Left renal cortex interstitium (tissue), 4 donors: ENCODE data around the gene COG3. TPM values are rescaled to one million over a fixed set of nuclear protein-coding genes. Genes with fewer than 3 reads are reported as not detected.
A peak's percentile ranks its signal among the peaks of the same experiment; 100 is the strongest.
"Not testable (repeated sequence)": the region's sequence is repeated elsewhere in the genome, so short reads cannot be mapped to it uniquely, and the experiment has no call there.

ENCODE experiments used
- DNase-seq, 4 donors: peaks; one replicate each; pipeline ENCODE4 v3.0.0-alpha.2; 2013; ENCODE audit warnings: low read depth in 4 of 4, low spot score in 2 of 4, missing footprints in 1 of 4
- polyA plus RNA-seq, 4 donors: library from polyadenylated mRNA; unstranded; fragments of 120-200 nt; gene quantifications; one replicate each; pipeline ENCODE4 v1.2.1, GENCODE V29; 2013; ENCODE audit not compliant: insufficient read length in 4 of 4

COG3 gene, protein sequence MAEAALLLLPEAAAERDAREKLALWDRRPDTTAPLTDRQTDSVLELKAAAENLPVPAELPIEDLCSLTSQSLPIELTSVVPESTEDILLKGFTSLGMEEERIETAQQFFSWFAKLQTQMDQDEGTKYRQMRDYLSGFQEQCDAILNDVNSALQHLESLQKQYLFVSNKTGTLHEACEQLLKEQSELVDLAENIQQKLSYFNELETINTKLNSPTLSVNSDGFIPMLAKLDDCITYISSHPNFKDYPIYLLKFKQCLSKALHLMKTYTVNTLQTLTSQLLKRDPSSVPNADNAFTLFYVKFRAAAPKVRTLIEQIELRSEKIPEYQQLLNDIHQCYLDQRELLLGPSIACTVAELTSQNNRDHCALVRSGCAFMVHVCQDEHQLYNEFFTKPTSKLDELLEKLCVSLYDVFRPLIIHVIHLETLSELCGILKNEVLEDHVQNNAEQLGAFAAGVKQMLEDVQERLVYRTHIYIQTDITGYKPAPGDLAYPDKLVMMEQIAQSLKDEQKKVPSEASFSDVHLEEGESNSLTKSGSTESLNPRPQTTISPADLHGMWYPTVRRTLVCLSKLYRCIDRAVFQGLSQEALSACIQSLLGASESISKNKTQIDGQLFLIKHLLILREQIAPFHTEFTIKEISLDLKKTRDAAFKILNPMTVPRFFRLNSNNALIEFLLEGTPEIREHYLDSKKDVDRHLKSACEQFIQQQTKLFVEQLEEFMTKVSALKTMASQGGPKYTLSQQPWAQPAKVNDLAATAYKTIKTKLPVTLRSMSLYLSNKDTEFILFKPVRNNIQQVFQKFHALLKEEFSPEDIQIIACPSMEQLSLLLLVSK
- polyA plus RNA-seq, result 10 to 100 TPM; 27.9 to 35.8 (median 33.3) TPM

DNA sequence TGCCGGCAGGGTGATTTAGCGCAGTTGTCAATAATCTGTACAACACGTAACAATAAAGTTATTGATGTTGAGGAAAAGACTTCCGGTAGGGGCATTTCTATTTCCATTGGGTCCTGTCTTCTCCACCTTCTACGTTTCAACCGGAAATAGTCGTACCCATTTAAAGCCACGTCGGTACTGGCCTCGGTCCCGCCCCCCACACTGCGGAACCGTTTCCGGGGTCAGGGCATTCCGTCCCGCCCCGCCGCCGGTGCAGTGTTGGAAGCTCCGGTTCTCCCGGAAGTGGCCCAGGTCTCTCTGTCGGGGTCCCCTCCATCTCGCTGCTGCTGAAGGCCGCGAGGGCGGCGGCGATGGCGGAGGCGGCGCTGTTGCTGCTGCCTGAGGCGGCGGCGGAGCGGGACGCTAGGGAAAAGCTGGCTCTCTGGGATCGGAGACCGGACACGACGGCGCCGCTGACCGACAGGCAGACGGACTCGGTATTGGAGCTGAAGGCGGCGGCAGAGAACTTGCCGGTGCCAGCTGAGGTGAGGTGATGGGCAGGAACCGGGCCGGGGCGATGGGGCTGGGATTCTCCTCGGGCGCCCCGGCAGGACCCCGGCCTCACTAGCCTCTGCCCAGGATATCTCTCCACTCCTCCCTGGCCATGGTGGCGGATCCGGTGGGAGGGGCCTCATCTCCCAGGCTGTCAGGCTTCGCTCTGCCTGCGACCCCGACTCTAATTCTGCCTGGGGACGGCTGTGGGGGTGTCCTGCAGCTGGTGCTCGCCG, at the start of gene COG3:
Gene COG3 (plus strand): TSS at position 253 of the 767 bp plus-strand sequence. CDS start 98 bp downstream, at position 351.
- DNase-seq, result peak; percentile 76 to 92 (median 84)

DNA sequence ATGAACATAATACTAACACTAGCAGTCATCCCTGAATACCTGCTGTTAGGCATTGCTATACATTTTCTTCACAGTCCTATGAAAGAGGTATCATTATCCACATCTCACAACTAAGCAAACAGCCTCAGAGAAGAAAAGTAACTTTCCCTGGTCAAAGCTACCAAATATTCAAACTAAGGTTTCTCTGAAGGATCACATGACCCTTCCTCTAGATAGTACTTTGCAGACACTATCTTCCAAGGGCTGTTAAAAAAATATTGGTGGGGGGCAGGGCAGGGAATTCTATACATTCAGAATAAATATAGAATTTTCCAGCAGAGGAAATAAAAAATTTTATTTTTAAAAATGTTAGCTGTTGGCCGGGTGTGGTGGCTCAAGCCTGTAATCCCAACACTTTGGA, 49.6 kb upstream of the COG3 start:
- DNase-seq, result no peak

DNA sequence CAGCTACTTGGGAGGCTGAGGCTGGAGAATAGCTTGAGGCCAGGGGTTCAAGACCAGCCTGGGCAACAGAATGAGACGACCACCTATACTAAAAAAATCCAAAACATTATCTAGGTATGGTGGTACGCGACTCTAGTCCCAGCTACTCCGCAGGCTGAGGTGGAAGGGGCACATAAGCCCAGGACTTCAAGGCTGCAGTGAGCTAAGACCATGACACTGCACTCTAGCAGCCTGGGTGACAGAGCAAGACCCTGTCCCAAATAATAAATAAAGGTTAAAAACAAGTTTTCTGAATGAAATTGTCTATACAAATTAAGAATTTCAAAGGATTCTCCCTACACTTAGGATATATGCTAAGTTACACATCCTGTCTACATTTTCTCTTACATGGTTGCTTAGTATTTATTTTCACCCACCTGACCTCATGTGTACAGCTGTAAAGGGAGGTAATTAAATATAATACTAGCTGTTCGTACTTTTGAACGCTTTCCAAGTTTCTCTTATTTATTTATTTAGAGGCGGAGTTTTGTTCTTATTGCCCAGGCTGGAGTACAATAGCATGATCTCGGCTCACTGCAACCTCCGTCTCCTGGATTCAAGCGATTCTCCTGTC, 48.1 kb upstream of the COG3 start:
- no peak for DNase-seq

DNA sequence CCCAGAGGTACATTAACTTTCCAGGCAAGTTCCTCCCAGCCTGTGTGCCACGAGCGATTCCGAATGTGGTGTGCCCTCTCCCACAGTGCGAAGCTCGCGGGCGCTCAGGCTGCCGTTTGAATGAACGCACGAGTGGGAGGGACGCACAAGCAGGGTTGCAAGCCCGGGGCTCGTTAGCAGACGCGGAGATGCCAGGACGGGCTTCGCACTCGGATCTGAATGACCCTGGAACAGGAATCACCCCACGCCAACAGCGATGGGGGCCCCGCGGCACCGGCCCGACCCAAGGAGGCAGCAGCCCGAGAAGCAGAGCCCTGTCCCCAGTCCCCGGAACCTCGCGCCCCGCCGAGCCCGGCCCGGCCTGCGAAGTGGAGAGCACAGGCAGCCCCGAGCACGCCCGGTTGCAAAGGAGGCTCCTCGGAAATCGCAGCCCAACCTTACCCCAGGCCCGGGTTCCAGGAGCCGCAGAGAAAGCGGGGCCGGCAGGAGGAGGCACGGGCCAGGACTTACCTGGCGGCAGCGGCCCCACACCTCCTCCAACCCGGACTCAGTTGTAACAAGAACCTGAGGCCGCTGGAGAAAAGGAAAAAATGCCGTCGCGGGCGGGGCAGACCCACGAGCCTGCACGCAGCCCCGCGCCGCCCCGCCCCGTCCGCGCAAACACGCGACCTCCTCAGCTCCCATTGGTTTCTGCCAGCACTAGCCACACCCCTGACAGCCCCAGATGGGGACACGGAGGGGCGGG, 46.8 kb upstream of the COG3 start, which contains the start of gene SLC25A30:
Gene SLC25A30 (minus strand): TSS at position 584 of the 745 bp plus-strand sequence. CDS start 6,948 bp downstream, outside the sequence.
- DNase-seq, result peak; percentile 63 to 83 (median 72)

DNA sequence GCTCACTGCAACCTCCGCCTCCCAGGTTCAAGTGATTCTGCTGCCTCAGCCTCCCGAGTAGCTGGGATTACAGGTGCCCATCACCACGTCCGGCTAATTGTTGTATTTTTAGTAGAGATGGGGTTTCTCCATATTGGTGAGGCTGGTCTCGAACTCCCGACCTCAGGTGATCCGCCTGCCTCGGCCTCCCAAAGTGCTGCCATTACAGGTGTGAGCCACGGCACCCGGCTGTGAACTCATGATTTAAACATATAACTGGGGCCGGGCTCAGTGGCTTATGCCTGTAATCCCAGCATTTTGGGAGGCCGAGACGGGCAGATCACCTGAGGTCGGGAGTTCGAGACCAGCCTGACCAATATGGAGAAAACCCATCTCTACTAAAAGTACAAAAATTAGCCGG, 45.4 kb upstream of the COG3 start:
- not testable (repeated sequence) for DNase-seq

DNA sequence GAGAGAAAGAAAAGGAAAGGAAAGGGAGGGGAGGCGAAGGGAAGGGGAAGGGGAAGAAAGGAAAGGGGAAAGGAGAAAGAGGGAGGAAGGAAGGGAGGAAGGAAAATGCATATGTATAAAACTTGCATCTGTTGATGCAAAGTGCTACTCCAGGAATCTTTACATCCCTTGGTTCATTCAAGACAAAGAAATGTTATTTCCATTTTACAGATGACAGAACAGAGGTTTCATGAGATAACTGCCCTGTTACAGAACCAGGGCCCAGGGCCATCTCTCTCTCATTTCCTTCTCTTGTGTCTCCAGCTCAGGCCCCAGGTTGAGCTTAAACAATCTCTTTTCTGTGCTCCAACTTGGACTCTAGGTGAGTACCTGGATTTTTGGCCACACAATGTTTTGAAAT, 44.8 kb upstream of the COG3 start:
- DNase-seq, result no peak

DNA sequence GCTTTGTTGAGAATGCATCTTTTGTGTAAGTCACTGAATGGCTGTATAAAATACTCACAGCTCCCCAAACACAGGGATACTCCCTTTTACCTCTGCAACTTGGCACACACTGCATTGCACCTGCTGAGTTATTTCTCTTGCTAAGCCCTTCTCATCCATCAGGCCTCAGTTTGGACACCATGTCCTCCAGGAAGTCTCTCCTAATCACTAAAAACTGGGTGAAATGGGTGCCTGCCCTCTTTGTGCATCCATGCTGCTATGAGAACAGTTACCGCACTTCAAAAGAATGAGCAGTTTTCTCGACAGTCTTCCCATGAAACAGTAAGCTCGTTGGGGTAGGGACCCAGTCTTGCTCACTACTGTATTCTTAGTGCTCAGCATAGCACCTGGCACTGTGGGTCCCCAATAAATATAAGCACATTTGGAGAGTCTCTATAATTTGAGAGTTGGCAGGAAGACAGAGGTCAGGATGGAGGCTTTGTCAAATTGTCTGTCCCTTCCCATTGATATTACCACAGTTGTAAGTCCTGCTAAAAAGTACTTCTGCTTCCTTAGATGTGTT, 41.9 kb upstream of the COG3 start:
- no peak for DNase-seq

DNA sequence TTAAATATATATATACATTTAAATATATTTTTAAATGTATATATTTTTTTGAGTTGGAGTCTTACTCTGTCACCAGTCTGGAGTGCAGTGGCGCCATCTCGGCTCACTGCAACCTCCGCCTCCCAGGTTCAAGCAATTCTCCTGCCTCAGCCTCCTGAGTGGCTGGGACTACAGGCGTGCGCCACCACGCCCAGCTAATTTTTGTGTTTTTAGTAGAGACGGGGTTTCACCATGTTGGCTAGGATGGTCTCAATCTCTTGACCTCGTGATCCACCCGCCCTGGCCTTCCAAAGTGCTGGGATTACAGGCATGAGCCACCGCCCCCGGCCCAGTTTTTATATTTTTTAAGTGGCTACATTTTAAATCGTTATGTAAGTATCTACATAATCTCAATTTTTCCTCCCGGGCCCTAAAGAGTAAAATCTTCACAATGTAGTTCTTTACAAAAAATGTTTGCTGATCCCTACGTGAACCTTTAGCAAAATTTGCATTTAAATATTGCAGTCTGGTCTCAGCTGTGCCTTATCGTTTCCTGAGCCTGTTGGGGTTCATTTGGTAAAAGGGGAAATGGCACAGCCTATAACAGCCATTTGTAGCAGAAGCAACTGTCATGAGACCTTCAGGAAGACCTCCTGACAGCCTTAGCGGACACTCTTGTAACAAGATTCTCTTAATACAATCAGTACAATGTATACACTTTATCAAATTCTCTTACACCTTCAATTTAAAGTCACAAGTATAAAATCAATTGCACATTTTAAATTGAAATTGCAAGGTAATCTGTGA, 38.5 kb upstream of the COG3 start:
- not testable (repeated sequence) for DNase-seq

DNA sequence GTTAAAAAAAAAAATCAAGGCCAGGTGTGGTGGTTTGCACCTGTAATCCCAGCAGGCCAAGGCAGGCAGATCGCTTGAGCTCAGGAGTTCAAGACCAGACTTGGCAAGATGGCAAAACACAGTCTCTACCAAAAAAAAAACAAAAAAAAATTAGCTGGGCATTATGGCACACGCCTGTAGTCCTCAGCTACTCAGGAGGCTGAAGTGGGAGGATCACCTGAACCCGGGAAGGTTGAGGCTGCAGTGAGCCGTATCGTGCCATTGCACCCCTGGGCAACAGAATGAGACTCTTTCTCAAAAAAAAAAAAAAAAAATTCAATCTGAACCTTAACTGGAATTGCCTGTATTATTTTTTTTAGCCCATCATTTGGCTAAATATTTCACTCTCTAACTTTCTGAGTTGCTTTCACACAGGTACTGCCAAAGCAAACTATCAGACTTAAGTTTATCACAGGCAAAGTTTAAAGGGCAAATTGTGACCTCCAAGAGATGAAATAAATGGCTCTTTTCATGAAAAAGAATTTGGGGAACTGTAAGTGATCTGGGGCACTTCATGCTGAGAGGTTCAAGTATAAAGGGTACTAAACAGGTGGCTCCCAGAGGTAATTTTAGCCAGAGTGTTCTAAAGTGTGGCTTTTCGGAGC, 31.9 kb upstream of the COG3 start:
- no peak for DNase-seq

DNA sequence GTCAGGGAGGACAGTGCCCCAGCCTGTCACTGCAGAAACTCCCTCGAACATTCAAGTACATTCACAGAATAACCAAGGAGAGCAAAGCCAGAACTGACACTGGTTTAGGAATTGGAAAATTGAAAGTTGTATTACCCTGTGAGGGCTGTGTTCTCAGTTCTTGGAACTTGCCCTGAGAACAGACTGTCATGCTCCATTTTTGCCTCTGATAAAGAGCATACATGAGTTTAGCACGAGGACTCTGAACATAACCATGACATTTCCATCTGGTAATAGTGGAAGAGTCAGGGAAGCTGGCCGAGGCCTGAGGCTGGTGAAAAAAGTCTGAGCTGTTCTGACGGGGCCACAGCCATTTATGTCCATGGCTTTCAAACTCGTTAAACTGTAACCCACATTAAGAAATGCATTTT, 31.4 kb upstream of the COG3 start:
- DNase-seq, result no peak

DNA sequence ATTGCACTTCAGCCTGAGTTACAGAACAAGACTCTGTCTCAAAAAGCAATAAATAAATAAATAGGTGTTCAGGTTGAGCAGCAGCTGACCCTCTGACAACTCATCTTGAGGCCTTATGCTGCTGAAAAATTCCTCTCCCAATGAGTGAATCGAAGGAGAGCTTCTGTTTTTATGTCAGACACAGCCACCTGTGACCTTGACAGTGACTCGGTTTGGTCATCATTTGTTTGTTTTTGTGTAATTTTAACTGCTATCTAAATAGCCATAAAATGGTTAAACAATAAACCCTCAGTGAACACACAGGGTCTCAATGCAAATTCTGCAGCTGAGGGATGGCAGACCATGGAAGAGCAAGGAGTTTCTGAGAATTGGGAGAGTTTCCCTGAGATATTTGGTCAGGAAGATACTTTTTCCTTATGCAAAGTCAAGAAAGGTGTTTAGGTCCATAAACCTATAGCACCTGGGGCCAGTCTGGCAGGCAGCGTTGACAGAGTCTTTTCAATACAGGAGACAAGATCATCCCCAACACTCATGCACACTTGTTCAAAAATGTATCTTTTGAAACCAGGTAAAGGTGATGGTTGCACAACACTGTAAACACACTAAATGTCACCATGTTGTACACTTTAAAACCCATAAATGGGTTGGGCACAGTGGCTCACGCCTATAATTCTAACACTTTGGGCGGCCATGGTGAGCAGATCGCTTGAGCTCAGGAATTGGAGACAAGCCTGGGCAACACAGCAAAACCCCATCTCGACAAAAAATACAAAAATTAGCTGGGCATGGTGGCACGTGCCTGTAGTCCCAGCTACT, 30.0 kb upstream of the COG3 start:
- no peak for DNase-seq

DNA sequence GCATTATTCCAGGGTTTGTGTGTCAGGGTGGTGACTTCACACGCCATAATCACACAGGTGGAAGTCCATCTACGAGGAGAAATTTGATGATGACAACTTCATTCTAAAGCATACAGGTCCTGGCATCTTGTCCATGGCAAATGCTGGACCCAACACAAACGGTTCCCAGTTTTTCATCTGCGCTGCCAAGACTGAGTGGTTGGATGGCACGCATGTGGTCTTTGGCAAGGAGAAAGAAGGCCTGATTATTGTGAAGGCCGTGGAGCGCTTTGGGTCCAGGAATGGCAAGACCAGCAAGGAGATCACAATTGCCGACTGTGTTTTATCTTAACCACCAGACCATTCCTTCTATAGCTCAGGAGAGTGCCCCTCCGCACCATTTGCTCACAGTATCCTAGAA, 28.4 kb upstream of the COG3 start:
- DNase-seq, result no peak

DNA sequence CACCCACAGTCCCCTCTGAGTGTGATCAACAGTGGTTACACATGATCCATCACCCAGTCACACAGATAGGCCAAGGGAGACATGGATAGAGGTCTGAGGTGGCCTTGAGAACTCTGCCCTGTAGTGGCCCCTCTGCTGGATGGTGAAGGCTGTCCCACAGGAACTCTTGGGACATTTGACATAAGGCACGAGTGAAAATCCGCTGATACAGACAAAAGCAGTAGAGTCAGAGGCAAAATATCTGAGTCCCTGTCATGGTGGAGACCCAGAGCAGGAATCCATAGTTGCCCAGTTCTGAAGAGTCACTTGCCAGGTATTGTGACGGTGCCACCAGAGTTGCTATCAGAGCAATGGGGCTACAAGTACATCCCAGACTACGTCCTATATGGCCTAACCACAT, 27.8 kb upstream of the COG3 start:
- no peak for DNase-seq

DNA sequence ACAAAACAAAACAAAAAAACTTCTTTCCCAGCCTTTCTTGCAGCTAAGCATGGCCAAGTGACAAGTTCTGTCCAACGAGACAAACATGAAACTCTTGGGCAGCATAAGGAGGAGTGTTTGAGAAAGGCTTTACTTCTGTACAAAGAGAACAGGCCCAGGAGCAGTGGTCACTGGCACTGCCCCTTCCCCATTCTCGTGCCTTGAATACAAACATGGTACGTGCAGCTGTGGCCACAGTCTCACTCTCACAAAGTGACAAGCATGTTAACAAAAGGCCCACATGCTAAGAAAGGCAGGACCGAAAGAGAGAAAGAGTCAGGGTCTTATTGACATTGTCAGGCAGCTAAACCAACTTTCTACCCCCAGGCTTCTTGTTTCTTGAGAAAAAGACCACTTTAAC, 26.8 kb upstream of the COG3 start:
- no peak for DNase-seq

DNA sequence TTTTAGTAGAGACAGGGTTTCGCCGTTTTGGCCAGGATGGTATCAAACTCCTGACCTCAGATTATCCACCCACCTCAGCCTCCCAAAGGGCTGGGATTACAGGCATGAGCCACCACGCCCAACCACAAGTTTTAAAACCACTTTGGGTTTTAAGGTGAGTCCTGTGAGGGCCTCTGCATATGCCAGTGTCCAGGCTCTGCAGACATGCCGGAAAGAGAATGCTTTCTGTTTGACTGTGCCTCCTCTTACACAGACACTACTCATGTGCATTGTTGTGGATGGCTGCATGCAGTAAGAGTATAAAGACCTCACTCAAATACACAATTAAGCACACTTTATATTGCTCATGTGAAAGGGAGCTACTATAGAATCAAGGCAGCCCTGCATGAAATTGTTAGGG, 25.7 kb upstream of the COG3 start:
- no peak for DNase-seq

DNA sequence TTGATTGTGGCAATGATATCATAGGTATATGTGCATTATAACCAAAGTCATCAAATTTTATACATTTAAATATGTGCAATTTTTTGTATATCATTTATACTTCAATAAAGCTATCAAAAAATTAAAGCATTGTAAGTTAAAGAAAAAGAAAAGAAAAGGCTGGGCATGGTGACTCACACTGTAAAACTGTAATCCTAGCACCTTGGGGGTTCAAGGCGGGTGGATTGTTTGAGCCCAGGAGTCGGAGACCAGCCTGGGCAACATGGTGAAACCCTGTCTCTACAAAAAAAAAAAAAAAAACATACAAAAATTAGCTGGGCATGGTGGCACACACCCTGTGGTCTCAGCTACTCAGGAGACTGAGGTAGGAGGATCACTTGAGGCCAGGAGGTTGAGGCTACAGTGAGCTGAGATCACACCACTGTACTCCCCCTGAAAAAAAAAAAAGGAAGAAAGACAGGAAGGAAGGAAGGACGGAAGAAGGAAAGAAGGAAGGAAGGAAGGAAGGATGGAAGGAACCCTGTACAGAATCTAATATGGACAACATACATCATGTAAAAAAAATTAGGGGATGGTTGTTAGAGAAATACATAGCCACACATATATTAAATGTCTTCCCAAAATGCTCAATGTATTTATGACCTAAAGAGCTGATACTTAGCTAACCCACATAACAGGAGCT, 24.8 kb upstream of the COG3 start:
- no peak for DNase-seq

DNA sequence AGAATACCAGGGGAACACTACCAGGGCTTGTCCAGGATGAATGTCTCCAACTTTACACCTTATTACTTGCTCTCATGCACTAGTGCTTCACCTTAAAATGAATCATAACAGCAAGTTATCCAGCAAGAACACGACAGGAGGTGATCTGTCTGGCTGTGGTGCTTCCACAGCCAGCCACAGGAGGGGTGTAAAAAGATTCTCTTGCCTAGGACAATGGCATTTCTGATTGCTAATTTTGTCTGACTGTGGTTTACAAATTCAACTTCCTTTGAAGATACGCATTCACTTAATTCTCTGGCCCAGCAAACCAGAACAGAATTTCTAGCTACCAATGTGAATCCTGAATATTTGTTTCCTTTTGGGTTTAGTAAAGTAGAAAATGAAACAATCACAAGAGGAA, 23.1 kb upstream of the COG3 start:
- no peak for DNase-seq
